GOT3 (cell line): ENCODE measurements around the gene HBEGF.

Experiments used
- DNase-seq: peaks from one replicate; lab custom pipeline; 2025; ENCODE audit warnings: mixed read lengths; lab: John Stamatoyannopoulos, UW

HBEGF gene

DNA sequence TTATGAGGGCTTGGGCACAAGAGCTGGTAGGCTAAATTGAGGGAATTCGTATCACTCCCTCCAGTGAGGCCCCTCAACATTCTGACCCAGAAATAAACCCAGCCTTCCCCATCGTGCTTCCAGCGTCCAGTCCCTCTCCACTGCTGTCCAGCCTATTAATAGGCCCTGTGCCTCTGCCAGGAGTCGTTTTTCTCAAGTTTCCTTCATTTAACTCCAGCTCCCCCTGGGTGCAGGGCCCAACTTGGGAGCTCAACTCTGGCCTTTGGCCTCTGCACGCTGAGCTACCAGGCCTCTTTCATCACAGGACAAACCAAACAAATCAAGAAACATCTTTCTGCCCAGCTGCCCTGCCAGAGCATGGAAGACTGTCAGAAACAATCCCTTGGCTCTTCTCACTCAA lies 10.0 kb downstream of the HBEGF start:
- no peak for DNase-seq

DNA sequence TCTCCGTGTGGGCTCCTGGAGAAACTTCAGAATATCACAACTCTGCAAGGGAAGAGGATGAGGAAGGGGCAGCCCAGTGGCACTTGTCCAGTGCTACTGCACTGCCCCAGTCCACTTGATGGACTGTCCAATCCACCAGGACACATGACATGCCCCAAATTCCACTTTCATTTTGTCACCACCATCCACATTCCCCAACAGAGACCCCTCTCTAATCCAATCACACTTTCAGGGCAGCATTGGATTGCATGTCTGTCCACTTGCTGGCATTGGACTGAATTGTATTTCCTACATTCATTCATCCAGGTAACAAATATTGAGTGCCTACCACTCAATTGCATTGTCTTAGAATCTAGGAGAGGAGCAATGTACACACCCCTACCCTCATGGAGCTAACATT lies 14.8 kb downstream of the HBEGF start:
- DNase-seq = no peak

DNA sequence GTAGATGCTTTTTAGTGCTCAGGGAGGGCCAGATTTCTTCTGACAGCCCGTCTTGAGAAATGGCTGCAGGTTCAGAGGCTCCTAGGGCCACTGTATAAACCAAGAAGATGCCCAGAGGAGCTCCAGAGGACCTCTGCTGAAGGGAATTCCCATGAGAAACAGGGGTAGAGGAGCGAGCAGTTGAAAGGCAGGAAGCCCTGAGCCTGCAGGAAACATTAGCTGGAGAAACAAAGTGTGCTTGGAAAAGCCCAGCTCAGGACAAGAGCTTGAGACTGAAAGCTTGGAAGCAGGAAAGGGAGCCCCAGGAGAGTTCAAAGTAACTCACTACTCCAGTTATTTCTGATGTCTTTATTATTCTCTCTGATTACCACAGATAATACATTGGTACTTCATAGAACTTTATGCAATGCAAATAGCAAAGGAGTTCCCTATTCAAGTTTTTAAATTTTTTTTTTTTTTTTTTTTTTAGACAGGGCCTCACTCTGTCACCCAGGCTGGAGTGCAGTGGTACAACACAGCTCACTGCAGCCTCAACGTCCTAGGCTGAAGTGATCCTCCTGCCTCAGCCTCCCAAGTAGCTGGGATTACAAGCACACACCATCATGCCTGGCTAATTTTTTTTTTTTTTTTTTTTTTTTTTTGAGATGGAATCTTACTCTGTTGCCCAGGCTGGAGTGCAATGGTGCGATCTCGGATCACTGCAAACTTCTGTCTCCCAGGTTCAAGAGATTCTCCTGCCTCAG lies 16.5 kb downstream of the HBEGF start:
- no peak for DNase-seq

DNA sequence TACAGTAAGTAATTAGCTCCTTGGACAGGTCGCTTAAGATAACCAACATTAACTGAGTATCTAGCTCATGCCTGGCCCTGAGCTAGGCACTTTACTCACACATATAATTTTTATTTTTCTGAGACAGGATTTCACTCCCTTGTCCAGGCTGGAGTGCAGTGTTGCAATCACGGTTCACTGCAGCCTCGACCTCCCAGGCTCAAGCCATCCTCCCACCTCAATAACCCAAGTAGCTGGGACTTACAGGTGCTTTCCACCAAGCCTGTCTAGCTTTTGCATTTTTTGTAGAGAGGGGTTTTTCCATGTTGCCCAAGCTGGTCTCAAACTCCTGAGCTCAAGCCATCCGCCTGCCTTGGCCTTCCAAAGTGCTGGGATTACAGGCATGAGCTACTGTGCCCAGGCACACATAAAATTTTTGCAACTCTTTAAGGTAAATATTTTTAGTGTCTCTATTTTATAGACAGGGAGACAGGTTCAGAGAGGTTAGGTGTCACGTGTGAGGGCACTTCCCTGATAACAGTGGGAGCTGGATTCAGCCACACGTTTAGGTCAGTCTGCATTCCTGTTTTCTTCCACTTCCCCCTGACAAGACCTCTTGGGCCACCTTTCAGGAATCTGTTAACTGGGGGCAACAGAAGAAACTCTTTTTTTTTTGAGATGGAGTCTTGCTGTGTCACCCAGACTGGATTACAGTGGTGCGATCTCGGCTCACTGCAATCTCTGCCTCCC lies 18.2 kb downstream of the HBEGF start:
- no peak for DNase-seq

DNA sequence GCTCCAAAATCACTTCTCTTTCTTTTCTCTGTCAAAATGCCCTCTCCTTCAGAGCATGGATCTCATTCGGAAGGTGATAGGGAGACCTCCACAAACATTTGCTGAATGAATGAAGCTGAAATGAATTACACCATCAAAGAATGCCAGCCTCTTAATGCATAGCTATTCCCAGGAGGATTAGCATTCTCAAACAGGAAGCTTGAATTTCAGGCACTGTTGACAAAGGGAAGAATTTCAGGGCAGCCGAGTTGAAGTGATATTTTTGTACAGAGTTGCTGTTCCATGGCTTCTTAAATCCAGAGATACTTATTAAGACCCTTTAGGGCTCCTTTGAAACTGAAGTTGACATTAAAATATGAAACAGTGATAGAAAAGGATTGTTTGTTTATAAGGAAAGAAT lies 18.8 kb downstream of the HBEGF start:
- no peak for DNase-seq

DNA sequence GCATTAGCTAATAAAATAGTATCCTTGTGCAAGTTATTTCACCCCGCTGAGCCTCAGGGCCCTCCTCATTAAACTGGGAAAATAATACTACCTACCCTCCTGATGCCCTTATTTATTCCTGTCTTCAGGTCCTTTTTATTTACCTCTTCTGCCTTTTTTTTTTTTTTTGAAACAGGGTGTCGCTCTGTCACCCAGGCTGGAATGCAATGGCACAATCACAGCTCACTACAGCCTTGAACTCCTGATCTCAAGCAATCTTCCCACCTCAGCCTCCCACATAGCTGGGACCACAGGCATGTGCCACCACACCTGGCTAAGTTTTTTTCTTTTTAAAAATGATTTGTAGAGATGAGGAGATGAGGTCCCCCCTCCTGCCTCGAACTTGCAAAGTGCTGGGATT lies 20.9 kb downstream of the HBEGF start:
- DNase-seq = no peak

DNA sequence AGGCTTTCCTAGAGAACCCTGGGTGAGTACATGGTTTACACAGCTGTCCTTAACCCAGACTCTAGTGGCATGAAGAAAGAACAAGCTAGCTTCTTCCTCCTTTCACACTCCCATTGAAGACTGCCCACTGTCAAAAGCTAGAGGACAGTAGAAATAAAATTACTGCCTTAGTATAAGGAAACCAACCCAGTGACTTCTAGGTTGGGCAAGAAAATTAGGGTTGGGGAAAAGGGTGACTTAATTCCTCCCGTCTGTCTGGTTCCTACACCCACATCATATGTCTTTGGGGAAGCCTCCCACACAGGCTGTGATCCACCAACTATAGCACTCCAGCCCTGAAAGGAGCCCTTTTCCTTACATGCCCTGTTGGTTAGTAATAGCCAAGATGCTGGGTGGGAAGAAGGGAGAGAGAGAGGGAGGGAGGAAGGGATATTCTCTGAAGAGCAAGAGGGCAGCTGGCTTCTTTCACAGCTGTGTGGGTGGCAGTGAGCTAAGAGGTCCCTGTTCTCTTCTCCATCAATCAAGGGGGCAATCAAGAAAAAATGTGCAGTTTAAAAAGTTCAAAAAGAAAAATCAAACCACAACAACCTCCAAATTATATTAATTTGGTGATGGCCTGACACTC lies 21.7 kb downstream of the HBEGF start:
- DNase-seq = no peak

DNA sequence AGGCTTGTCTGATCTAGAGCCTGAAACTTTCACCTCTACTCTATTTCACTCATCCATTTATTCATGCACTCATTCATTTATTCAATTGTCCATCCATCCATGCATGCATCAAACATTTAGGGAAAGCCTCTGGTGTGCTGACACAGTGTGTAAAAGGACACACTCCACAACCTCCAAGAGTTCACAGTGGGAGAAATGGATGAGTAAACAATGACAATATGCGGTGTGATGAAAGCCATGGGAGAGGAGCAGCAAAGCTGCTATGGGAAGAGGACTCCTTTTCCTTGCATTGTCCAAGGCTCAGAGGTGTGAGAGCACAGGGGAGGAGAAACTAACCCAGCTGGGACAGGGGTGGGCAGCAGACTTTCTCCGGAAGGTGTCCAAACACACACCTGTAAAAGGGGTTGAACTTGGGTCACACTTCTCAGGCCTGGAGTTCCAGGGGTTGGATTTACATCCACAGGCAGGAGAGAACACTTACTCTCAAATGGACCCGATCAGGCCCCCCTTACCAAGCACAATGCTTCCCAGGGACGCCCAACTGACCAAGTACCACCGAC lies 22.3 kb downstream of the HBEGF start:
- DNase-seq = no peak

DNA sequence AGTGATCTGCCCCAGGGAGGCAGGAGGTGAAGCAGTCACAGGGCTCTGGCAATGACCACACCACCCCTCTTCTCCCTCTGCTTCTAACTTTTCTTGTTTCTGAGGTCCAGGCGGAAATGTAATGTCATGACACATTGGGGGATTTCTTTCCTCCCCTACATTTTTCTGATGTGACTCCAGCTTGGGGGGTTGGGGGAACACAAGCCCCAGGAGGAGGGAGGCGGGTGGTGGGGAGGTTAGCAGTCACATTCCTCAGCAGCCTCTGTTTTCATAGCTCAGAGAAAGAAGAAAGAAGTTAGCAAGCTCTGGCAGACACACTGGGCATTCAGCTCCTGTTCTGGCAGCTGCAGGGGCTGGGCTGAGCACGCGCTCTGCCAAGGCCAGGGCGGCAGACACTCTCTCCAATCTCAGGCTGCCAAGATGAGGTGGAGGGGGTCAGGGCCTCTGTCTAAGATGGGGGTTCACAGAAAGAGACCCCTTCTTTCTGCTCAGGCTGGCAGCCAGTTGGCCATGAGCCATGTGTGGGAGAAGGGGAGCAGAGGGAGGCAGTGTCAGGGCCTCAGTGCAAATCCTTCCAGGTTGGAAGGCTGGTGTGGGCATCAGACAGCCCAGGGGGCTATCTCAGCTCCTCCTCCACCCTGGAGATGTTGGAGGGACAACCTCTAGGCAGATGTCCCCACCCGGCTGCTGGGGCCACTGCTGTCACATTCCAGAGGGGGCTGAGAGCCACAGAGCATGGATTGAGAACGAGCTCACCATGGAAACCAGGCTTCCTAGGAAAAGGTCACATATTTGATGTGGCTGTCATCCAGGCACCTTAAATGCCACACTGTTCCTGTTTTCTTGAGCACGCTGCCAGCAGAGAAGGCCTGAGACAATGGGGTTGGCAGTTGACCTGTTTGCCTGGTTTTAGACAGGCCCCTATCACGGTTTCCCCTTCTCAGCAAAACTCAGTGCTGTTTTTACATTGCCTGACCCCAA lies 23.4 kb downstream of the HBEGF start:
- DNase-seq = peak; percentile 56

DNA sequence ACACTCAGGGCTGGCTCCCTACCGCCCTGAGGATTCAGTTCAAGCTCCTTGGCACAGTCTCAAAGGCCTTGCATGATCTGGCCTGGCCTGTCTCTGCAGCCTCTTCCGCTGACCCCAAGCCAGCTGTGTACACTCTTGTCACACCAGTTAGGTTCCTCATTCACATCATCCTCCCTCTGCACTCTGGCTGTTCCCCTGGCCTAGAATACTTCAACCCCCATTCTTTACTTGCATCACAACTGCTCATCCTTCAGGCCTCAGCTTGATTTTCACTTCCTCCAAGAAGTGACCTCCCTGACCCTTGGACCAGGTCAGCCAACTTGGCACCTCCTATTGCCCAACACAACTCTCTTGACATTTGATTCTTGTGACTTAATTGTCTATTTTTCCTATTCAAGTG lies 24.6 kb downstream of the HBEGF start:
- no peak for DNase-seq

DNA sequence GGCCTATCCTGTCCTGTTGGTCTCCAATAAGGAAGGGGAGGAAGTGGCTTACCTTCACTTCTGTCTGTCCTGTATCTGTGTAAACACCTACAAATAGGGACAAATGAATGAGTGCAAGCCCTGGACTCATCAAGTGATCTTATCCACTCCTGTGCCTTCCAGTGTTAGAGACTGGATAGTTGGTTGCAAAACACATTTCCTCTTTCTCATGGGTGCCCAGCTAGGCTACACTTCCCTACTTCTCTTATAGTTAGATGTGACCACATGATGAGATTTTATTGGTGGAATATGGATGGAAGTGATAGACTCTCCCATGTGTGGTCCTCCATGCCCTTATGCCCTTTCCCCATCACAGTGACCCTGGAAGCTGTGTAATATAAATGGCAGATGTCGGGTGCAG lies 26.6 kb downstream of the HBEGF start:
- no peak for DNase-seq

DNA sequence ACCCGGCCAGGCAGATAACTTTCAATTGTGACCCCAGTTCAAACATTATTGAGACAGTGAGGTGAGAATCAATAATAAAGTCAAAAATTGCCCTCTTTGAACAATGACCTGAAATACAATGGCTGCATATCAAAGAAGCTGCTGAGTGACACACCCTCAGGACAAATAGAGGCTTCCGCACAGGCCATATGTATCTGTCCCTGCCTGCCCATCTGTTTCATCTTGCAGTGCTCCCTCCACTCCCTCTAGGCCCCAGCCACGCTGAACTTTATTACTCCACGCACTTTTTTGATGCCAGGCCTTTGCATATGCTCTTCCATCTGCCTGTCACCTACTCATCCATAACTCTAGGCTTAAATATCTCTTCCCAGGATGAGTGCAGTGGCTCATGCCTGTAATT lies 27.6 kb downstream of the HBEGF start:
- no peak for DNase-seq

DNA sequence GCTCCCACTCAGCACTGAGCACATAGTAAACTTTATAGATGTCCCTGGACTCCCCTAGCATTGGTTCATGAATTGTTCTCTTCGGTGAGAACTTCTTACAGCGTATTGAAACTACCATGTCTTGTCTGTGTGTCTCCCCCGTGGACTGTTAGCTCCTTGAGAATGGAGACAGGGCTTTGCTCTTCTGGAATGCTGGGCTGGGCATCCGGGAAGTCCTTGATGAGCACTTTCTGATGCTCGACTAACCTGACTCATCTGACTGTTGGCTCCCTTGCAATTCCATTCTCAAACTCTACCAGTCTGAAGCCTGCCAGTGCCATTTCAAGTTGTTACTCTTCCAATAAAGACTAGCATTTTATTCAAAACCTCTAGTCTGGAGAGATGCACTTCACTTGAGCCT lies 28.5 kb downstream of the HBEGF start:
- no peak for DNase-seq

DNA sequence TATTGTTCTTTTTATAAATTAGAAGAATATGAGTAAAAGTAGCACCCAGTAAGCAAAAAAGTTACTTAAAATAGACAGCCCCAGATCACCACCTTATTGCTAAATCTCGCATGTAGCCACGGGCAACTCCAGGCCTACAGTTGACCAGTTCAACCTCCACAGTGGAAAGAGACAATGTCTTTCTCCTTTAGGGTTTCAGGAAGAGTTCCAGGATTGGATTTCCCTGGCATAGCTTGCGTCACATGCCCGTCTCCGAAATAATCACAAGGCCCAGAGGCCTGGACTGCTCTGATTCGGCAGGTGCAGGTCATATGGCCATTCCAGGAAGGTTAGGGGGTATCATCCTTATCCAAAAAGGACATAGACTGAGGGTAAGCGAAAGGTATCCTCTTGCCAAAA lies 33.6 kb downstream of the HBEGF start:
- no peak for DNase-seq

DNA sequence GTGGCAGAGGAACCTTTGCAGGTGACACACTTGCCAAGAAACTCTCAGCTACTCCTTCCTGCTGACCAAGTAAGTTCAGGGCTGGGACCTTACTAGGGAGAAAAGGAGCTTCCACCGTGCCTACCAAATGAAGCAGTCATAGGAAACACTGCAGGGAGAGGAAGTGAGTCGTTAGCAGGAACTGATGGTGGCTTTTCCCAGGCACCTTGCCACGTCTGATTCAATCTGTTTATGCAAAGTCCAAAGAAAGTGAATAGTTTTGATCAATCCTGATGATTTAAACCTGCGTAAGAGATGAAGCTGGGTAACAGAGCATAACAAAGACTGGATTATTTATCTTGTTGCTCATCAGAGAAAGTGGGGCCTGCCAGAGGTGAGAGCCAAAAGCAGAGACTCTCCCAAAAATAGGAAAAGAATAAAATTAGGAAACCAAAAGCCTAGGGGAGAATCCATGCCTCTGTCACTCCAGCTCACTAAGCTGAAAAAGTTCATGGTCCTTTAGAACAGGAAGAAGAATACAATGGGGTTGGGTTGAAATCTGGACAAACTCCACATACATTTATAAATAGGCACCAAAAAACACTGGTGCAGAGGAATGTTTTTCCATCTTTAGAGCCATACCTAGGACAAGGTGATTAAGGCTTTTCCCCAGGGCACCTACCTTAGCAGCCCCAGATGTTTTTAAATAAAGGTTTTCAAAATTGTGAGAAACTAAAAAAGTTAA lies 34.2 kb downstream of the HBEGF start:
- DNase-seq = no peak

DNA sequence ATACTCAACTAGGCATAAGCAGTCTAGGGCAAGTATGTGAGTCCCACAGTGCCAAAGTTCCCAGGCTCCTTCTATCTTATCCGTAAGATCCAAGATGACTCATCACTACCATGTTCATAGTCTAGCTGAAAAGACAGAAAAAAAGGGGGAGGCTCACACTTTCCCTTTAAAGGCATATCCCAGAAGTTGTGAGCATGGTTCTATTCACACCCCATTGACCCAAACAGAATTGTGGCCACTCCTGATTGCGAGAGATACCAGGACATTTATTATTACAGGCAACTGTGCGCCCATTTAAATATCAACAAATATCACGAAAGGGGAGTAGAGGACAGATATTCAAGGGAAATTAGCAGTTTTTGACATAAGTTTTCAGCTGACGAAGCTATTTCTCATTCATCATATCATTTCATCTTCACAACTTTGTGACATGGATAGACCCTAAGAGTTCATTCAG lies 35.4 kb downstream of the HBEGF start:
- no peak for DNase-seq

DNA sequence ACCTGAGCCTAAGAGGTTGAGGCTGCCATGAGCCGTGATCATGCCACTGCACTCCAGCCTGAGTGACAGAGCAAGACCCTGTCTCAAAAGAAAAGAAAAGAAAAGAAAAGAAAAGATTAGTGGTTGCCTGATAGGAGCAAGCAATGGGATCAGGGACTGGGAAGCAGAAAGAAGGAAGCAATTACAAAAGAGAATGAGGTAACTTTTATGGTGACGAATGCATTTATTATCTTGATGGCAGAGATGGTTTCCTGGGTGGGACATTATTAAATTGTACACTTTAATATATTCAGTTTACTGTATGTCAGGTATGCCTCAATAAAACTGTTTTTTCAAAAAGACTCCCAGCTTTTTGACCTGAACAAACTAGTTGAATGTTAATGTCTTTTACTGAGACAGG lies 36.0 kb downstream of the HBEGF start:
- no peak for DNase-seq

DNA sequence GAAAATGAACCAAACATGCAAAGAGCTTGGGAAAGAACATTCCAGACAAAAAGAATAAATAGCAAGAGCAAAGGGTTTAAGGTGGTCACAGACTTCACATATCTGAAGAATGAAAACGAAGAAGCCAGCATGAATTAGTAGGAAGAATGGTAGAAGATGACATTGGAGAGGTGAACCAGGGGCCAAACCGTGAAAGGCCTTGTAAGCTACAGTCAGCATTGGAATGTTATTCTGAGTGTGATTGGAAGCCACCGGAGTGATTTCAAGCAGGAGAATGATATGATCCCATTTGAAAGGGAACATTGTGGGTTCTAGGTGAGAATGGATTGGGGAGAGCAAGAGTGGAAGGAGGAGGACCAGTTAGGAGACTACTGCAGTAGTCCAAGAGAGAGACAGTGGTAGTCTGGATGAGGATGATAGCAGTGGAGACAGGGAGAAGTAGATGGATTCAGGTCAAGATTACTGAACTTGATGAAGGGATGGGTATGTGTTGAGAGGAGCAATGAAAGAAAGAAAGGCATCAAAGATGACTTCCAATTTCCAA lies 36.6 kb downstream of the HBEGF start:
- no peak for DNase-seq

DNA sequence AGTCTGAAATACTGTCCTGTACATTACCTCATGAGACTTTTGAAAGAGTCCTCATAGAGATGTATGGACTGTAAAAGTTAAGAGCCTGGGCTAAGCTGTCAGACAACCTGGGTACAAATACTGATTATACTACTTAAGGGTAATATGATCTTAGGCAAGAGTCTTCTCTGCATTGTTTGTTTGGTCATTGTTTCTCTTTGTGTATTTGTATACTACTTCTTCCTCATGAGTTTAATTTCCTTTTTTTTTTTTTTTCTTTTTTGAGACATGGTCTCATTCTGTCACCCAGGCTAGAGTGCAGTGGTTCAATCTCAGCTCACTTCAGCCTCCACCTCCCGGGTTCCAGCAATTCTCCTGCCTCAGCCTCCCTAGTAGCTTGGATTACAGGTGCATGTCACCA lies 40.9 kb downstream of the HBEGF start:
- DNase-seq = no peak

DNA sequence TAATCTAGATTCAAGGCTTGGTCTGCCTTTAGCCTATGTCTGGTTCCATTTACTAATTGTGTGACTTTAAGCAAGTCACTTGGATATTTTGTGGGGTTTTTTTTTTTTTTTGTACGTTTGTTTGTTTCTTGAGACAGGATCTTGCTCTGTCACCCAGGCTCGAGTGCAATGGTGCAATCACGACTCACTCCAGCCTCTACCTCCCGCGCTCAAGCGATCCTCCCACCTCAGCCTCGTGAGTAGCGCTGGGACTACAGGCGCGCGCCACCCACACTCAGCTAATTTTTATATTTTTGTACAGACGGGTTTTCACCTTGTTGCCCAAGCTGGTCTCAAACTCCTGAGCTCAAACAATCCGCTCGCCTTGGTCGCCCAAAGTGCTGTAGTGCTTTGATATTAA lies 42.4 kb downstream of the HBEGF start:
- DNase-seq = no peak
